Stimulated activated naive CD8-positive, alpha-beta T cell treated with anti-CD3 and anti-CD28 coated beads, Interleukin-15, Interleukin-2, amounts not matched to agents 100 U/mL and 50 U/mL, for 24 hours (primary cell): ENCODE data around the gene ATP9B.
"Not testable (repeated sequence)": the region's sequence is repeated elsewhere in the genome, so short reads cannot be mapped to it uniquely, and the experiment has no call there.

ENCODE experiments used
- ATAC-seq: fragments of 150-1000 bp; cut with Tn5 transposase; one replicate; pipeline ENCODE4 v1.10.0; 2021
- DNase-seq: peaks from one replicate; pipeline ENCODE4 v3.0.0; 2021

ATP9B gene

GRCh38 chr18:79136742-79137141, 67.5 kb downstream of the ATP9B start:
- ATAC-seq = no peak
- DNase-seq = no peak

- DNase-seq = no peak
- ATAC-seq = no peak
Measured at GRCh38 chr18:79139206-79139605, 70.0 kb downstream of the ATP9B start.

GRCh38 chr18:79147014-79147413, 77.8 kb downstream of the ATP9B start:
- DNase-seq (no peak), ATAC-seq (no peak)

- no peak for ATAC-seq
- DNase-seq = no peak
Measured at GRCh38 chr18:79151191-79151590, 82.0 kb downstream of the ATP9B start.

- ATAC-seq = no peak
Measured at GRCh38 chr18:79156327-79156726, 87.1 kb downstream of the ATP9B start.

GRCh38 chr18:79164706-79165105, 95.5 kb downstream of the ATP9B start:
- no peak for DNase-seq

More at GRCh38 chr18:79156327-79156726, 87.1 kb downstream of the ATP9B start:
- DNase-seq = no peak

GRCh38 chr18:79166702-79167101, 97.5 kb downstream of the ATP9B start:
- DNase-seq = no peak
- no peak for ATAC-seq

More at GRCh38 chr18:79164706-79165105, 95.5 kb downstream of the ATP9B start:
- no peak for ATAC-seq

- ATAC-seq = no peak
- no peak for DNase-seq
Measured at GRCh38 chr18:79167526-79168190, 98.5 kb downstream of the ATP9B start.

GRCh38 chr18:79169958-79170555, 100.9 kb downstream of the ATP9B start:
- ATAC-seq = no peak
- no peak for DNase-seq

GRCh38 chr18:79172331-79172730, 103.1 kb downstream of the ATP9B start:
- DNase-seq, ATAC-seq: not testable (repeated sequence)

- DNase-seq = no peak
- ATAC-seq = no peak
Measured at GRCh38 chr18:79173742-79174141, 104.5 kb downstream of the ATP9B start.

- DNase-seq = no peak
- ATAC-seq = no peak
Measured at GRCh38 chr18:79178113-79178531, 108.9 kb downstream of the ATP9B start.

GRCh38 chr18:79182047-79182713, 113.0 kb downstream of the ATP9B start:
- DNase-seq = no peak
- no peak for ATAC-seq

GRCh38 chr18:79185648-79186047, 116.5 kb downstream of the ATP9B start:
- DNase-seq = no peak
- ATAC-seq = no peak

- ATAC-seq = no peak
Measured at GRCh38 chr18:79186649-79187048, 117.5 kb downstream of the ATP9B start.

GRCh38 chr18:79187532-79188277, 118.5 kb downstream of the ATP9B start:
- no peak for ATAC-seq
- no peak for DNase-seq

More at GRCh38 chr18:79186649-79187048, 117.5 kb downstream of the ATP9B start:
- no peak for DNase-seq

- ATAC-seq (no peak), DNase-seq (no peak)
Measured at GRCh38 chr18:79191418-79191817, 122.2 kb downstream of the ATP9B start.

GRCh38 chr18:79191956-79192355, 122.8 kb downstream of the ATP9B start:
- ATAC-seq (peak; percentile 19), DNase-seq (no peak)

- no peak for ATAC-seq
- DNase-seq = no peak
Measured at GRCh38 chr18:79193826-79194225, 124.6 kb downstream of the ATP9B start.

- ATAC-seq = no peak
Measured at GRCh38 chr18:79195716-79196683, 126.8 kb downstream of the ATP9B start.

GRCh38 chr18:79197531-79197930, 128.3 kb downstream of the ATP9B start:
- DNase-seq (no peak), ATAC-seq (no peak)

More at GRCh38 chr18:79195716-79196683, 126.8 kb downstream of the ATP9B start:
- no peak for DNase-seq
